PC-9 (cell line): ENCODE measurements around the gene SLC2A3. TPM values are rescaled to one million over a fixed set of nuclear protein-coding genes. Genes with fewer than 3 reads are reported as not detected.
"Not testable (repeated sequence)": the region's sequence is repeated elsewhere in the genome, so short reads cannot be mapped to it uniquely, and the experiment has no call there.

Experiments
- BruUV-seq: library from RNA; stranded (reverse); fragments of 400-500 nt; replicated peaks from 2 replicates; lab custom pipeline; 2021; lab: Mats Ljungman, UMichigan
- CTCF ChIA-PET: fragments of 300-600 bp; sonication (Branson Sonifier 250); formaldehyde crosslinking; loops from one replicate; lab custom pipeline; 2022; ENCODE audit warnings: antibody characterized with exemption; lab: Charles Lee
- POLR2A ChIA-PET: fragments of 300-600 bp; sonication (Branson Sonifier 250); formaldehyde crosslinking; loops from one replicate; lab custom pipeline; 2022; ENCODE audit warnings: antibody characterized with exemption; ENCODE audit not compliant: unreplicated experiment; lab: Charles Lee
- DNase-seq, 2 experiments: peaks; one replicate each; pipeline versions ENCODE4 v3.0.0 to v3.0.0-alpha.2; 2015 to 2022; ENCODE audit warnings: mixed read lengths in 1 of 2
- H2AFZ ChIP-seq: fragments of 200-600 bp; sonication (generic); 2 replicates; pipeline ENCODE4 v1.8.1; 2017; ENCODE audit warnings: antibody characterized with exemption
- H3F3A ChIP-seq: fragments of 200-600 bp; sonication (generic); 2 replicates; pipeline ENCODE4 v1.8.1; 2017; ENCODE audit warnings: antibody characterized with exemption, mild to moderate bottlenecking, low read depth; ENCODE audit not compliant: insufficient read depth
- H3K27ac ChIP-seq: fragments of 200-600 bp; sonication (generic); 2 replicates; pipeline ENCODE4 v1.6.1; 2016; ENCODE audit warnings: mixed run types
- H3K27me3 ChIP-seq: fragments of 200-600 bp; sonication (generic); 2 replicates; pipeline ENCODE4 v1.6.1; 2016; ENCODE audit warnings: low read depth, mixed run types; ENCODE audit not compliant: insufficient read depth
- H3K36me3 ChIP-seq: fragments of 200-600 bp; sonication (generic); 2 replicates; pipeline ENCODE4 v1.6.1; 2016; ENCODE audit warnings: low read depth, mixed run types
- H3K4me1 ChIP-seq: fragments of 200-600 bp; sonication (generic); replicated peaks from 2 replicates; pipeline ENCODE4 v1.6.1; 2016; ENCODE audit warnings: mixed run types; ENCODE audit not compliant: insufficient read depth
- H3K4me2 ChIP-seq: fragments of 200-600 bp; sonication (generic); 2 replicates; pipeline ENCODE4 v1.6.1; 2017; ENCODE audit warnings: mixed run types
- H3K4me3 ChIP-seq: fragments of 200-600 bp; sonication (generic); 2 replicates; pipeline ENCODE4 v1.6.1; 2016; ENCODE audit warnings: mixed run types
- H3K79me2 ChIP-seq: fragments of 200-600 bp; sonication (generic); 2 replicates; pipeline ENCODE4 v1.6.1; 2017; ENCODE audit warnings: low read depth, mixed run types
- H3K9me2 ChIP-seq: fragments of 200-600 bp; sonication (generic); 2 replicates; pipeline ENCODE4 v1.8.1; 2017; ENCODE audit warnings: mild to moderate bottlenecking; ENCODE audit not compliant: insufficient read depth
- H3K9me3 ChIP-seq: fragments of 200-600 bp; sonication (generic); 2 replicates; pipeline ENCODE4 v1.8.1; 2016; ENCODE audit warnings: low read depth; ENCODE audit not compliant: insufficient read depth
- H4K20me1 ChIP-seq: fragments of 200-600 bp; sonication (generic); 2 replicates; pipeline ENCODE4 v1.8.1; 2017; ENCODE audit not compliant: insufficient read depth
- EZH2 ChIP-seq: fragments of 200-600 bp; sonication (generic); IDR thresholded peaks from 2 replicates; pipeline ENCODE4 v1.8.0; 2017; ENCODE audit warnings: antibody characterized with exemption, low read depth
- intact Hi-C: fragments of 100-400 bp; cut with micrococcal nuclease; formaldehyde crosslinking; loops from one replicate; pipeline ENCODE4 v1.10.0; 2022; ENCODE audit not compliant: unreplicated experiment
- total RNA-seq: library from RNA; stranded (reverse); gene quantifications from 2 replicates; pipeline ENCODE4 v1.2.3, GENCODE V29; 2021
- TF ChIP-seq, protein P1 (sequence below): fragments of 200-600 bp; sonication (generic); conservative IDR thresholded peaks from 2 replicates; pipeline ENCODE4 v1.6.1; 2017; ENCODE audit warnings: mixed run types, antibody characterized with exemption, mild to moderate bottlenecking, moderate library complexity

The SLC2A3 gene
- total RNA-seq, 1 experiment from 2014 or later = 26.2 TPM

DNA sequence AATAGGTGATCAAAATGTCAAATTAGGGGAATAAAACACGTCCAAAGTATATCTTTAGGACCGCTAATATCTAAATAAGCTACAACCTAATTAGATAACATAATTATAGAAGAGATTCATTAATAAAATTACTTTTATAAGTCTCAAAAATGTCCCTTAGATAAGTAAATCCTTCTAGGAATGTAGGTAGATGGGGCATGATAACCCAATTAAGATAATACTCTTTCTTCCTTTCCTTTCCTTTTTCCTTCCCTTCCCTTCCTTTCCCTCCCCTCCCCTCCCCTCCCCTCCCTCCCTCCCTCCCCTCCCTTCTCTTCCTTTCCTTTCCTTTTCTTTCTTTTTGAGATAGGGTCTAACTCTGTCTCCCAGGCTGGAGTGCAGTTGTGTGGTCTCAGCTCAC is 11.0 kb upstream of the SLC2A3 start:
- Histone ChIP-seq H3K4me3 (no peak overlapping the region), H3K36me3 (no peaks in the 10 kb centered on the region), H3F3A (peaks cover 17% of the 10 kb centered on the region; the same call in 1 of the 2 replicates), H3K27me3 (no peaks in the 10 kb centered on the region), H4K20me1 (no peaks in the 10 kb centered on the region), H3K9me3 (no peaks in the 10 kb centered on the region), H3K79me2 (no peaks in the 10 kb centered on the region), H3K4me2 (no peak overlapping the region), H3K4me1 (peaks cover 26% of the 10 kb centered on the region), H2AFZ (no peak overlapping the region), H3K9me2 (no peaks in the 10 kb centered on the region), H3K27ac (no peak overlapping the region)
- ChIA-PET CTCF (no interaction called here), POLR2A (no interaction called here)
- TF ChIP-seq, protein P1, sequence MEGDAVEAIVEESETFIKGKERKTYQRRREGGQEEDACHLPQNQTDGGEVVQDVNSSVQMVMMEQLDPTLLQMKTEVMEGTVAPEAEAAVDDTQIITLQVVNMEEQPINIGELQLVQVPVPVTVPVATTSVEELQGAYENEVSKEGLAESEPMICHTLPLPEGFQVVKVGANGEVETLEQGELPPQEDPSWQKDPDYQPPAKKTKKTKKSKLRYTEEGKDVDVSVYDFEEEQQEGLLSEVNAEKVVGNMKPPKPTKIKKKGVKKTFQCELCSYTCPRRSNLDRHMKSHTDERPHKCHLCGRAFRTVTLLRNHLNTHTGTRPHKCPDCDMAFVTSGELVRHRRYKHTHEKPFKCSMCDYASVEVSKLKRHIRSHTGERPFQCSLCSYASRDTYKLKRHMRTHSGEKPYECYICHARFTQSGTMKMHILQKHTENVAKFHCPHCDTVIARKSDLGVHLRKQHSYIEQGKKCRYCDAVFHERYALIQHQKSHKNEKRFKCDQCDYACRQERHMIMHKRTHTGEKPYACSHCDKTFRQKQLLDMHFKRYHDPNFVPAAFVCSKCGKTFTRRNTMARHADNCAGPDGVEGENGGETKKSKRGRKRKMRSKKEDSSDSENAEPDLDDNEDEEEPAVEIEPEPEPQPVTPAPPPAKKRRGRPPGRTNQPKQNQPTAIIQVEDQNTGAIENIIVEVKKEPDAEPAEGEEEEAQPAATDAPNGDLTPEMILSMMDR = no peak
- no peak for TF ChIP-seq EZH2
- intact Hi-C loops = no loop called here
- DNase-seq = peak in 1 of 2 experiments; percentile 1
- no TSS peak for BruUV-seq

DNA sequence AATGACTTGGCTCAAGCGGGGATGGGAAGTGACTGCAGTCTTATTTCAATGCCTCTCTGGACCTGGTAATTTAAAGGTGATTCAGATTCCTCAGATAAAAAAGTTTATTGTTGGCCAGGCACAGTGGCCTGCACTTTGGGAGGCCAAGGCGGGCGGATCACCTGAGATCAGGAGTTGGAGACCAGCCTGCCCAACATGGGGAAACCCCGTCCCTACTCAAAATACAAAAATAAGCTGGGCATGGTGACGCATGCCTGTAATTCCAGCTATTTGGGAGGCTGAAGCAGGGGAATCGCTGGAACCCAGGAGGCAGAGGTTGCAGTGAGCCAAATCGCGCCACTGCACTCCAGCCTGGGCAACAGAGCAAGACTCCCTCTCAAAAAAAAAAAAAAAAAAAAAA is 8.8 kb upstream of the SLC2A3 start:
- Histone ChIP-seq H3F3A (peaks cover 22% of the 10 kb centered on the region; the same call in 1 of the 2 replicates), H3K4me1 (peaks cover 28% of the 10 kb centered on the region)
- H3K4me2 ChIP-seq, H3K4me3 ChIP-seq, H3K9me2 ChIP-seq, H3K27ac ChIP-seq, CTCF ChIA-PET, BruUV-seq, H3K9me3 ChIP-seq, H3K27me3 ChIP-seq, H2AFZ ChIP-seq, H3K36me3 ChIP-seq, H4K20me1 ChIP-seq, POLR2A ChIA-PET, H3K79me2 ChIP-seq, intact Hi-C loops: not testable (repeated sequence)
- DNase-seq = peak in 1 of 2 experiments; percentile 21

DNA sequence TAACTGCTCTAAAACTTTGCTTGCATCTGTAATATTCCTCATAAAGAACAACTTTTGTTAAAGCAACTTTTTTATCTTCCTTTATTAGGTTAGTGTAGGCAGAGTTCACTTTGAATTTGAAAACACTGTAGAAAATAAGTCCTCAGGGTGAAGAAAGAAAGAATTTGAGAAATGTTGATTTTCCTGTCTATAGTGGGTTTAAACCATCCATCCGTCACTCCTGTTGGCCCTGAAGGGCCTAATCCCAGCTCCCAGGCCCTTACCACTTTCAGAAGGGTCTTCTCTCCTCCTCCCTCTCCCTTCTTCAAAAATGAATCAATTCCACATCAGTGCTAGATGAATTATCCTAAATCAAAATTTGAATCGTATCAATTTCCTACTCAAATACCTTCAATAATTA is 4.9 kb upstream of the SLC2A3 start:
- H3K27me3 ChIP-seq = no peaks in the 10 kb centered on the region
- no peak overlapping the region for H2AFZ ChIP-seq
- H3K27ac ChIP-seq = peak overlapping the region; percentile 38
- no peaks in the 10 kb centered on the region for H3K9me3 ChIP-seq
- peak in 1 of 2 experiments; percentile 79 for DNase-seq
- peaks cover 21% of the 10 kb centered on the region for H3F3A ChIP-seq
- no peaks in the 10 kb centered on the region for H3K36me3 ChIP-seq
- BruUV-seq = no TSS peak
- intact Hi-C loops = loop anchor here (1.0 kb wide), 1 partner anchor 9 kb away; no protein-coding TSS in a partner anchor
- H4K20me1 ChIP-seq = no peaks in the 10 kb centered on the region
- ChIA-PET POLR2A (no interaction called here), CTCF (no interaction called here)
- no peak overlapping the region for H3K4me3 ChIP-seq
- H3K4me1 ChIP-seq = peaks cover 29% of the 10 kb centered on the region
- H3K4me2 ChIP-seq = peak overlapping the region; percentile 25
- H3K79me2 ChIP-seq = peaks cover under 1% of the 10 kb centered on the region; the same call in 1 of the 2 replicates
- H3K9me2 ChIP-seq = no peaks in the 10 kb centered on the region
- TF ChIP-seq EZH2 = no peak
- TF ChIP-seq, protein P1 = no peak
